Stimulated activated CD8-positive, alpha-beta memory T cell treated with anti-CD3 and anti-CD28 coated beads, Interleukin-7, amount 100 ng/mL, for 48 hours (primary cell): ENCODE measurements around the gene SLC25A30.
A peak's percentile ranks its signal among the peaks of the same experiment; 100 is the strongest.
"Not testable (repeated sequence)": the region's sequence is repeated elsewhere in the genome, so short reads cannot be mapped to it uniquely, and the experiment has no call there.

ENCODE experiments used
- DNase-seq, 2 donors: peaks; one replicate each; pipeline ENCODE4 v3.0.0-alpha.2; 2020; ENCODE audit warnings: low read depth in 1 of 2; ENCODE audit errors: extremely low read depth in 1 of 2

Gene SLC25A30

GRCh38 chr13:45370922-45371406 is 47.2 kb downstream of the SLC25A30 start:
- DNase-seq: peak in 1 of 2 donors; percentile 9

- DNase-seq: no peak
Observed at GRCh38 chr13:45369116-45369515, 49.1 kb downstream of the SLC25A30 start.

- no peak for DNase-seq
Observed at GRCh38 chr13:45368571-45368970, 49.6 kb downstream of the SLC25A30 start.

- DNase-seq: peak in 1 of 2 donors; percentile 20
Observed at GRCh38 chr13:45368005-45368404, 50.2 kb downstream of the SLC25A30 start.

GRCh38 chr13:45367358-45367757 is 50.8 kb downstream of the SLC25A30 start:
- DNase-seq: peak; percentile 70 to 96

- DNase-seq: no peak
Observed at GRCh38 chr13:45365558-45365885, 52.7 kb downstream of the SLC25A30 start.

GRCh38 chr13:45364876-45365557 is 53.2 kb downstream of the SLC25A30 start:
- DNase-seq: no peak

GRCh38 chr13:45362939-45363338 is 55.2 kb downstream of the SLC25A30 start:
- peak in 1 of 2 donors; percentile 5 for DNase-seq

- no peak for DNase-seq
Observed at GRCh38 chr13:45361596-45362206, 56.5 kb downstream of the SLC25A30 start.

GRCh38 chr13:45356966-45357672 is 61.1 kb downstream of the SLC25A30 start:
- DNase-seq: no peak

- no peak for DNase-seq
Observed at GRCh38 chr13:45353895-45354294, 64.3 kb downstream of the SLC25A30 start.

GRCh38 chr13:45352031-45352430 is 66.1 kb downstream of the SLC25A30 start:
- no peak for DNase-seq

- no peak for DNase-seq
Observed at GRCh38 chr13:45350152-45350551, 68.0 kb downstream of the SLC25A30 start.

- DNase-seq: no peak
Observed at GRCh38 chr13:45349438-45349837, 68.7 kb downstream of the SLC25A30 start.

GRCh38 chr13:45344064-45344463 is 74.1 kb downstream of the SLC25A30 start:
- not testable (repeated sequence) for DNase-seq
